NCI-H748 (cell line): Measurements from ENCODE around the gene TMEM178B.
"Not testable (repeated sequence)": the region's sequence is repeated elsewhere in the genome, so short reads cannot be mapped to it uniquely, and the experiment has no call there.

Experiments used
- DNase-seq: peaks from one replicate; lab custom pipeline; 2025; ENCODE audit not compliant: unreplicated experiment; lab: John Stamatoyannopoulos, UW

TMEM178B gene

DNA sequence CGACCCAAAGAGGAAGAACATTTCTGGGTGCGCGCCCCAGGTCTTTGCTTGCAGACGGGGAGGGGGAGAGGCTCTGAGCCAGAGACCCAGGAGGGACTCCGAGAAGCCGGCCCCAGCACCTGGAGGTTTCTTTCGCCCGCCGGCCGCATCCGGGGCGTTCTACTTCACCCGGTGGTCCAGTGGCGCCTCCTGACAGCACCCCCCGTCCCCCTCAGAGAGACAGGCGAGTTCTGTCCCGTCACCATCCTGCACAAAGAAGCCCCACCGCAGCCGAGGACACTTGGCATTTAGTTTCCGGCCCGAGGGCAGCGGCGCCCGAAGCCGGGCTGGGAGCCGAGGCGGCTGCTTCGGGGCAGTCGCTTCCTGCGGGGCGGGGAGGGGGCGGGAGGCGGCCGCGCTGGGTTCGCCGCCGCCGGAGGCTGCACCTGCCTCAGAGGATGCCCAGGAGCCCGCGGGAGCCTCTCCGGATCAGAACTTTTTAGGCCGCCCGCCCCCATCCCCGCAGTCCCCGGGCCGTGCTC lies at the start of gene TMEM178B:
TMEM178B (plus strand) TSS at position 424 of the 521 bp plus-strand sequence.
- DNase-seq = peak; percentile 70

DNA sequence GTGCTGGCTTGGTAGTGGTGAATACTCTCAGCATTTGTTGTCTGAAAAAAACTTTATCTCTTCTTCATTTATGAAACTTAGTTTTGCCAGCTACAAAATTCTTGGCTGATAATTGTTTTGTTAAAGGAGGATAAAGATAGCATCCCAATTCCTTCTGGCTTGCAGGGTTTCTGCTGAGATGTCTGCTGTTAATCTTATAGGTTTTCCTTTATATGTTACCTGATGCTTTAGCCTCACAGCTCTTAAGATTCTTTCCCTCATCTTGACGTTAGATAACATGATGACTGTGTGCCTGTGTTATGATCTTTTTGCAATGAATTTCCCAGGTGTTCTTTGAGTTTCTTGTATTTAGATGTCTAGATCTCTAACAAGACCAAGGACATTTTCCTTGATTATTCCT lies 49.2 kb upstream of the TMEM178B start:
- DNase-seq = no peak

DNA sequence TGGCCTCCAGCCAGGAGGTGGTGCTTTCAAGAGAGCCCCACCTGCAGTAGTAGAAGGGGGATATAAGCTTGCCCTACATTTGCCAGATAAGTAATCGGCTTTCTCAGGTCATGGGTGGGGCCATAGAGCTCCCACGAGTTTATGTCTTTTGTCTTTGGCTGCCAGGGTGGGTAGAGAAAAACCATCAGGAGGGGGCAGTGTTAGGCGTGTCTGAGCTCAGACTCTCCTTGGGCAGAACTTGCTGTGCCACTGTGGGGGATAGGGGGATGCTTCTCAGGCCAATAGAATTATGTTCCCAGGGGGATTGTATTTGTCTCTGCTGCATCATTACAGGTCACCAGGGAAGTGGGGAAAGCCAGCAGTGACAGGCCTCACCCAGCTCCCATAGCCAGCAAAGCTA lies 46.8 kb upstream of the TMEM178B start:
- peak; percentile 56 for DNase-seq

DNA sequence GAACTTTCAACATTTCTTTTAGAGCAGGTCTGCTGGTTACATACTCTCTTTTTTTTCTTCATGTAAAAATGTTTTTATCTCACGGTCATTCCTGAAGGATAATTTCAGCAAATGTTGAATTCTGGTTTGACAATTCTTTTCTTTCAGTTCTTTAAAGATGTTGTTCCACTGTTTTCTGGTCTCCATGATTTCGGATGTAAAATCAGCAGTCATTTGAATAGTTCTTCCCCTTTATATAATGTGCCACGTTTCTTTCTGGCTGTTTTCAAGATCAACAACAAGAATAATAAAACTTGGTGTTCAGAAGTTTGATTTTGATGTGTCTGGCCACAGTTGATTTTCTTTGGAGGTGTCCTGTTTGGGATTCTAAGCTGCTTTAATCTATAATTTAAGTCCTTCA lies 45.1 kb upstream of the TMEM178B start:
- no peak for DNase-seq

DNA sequence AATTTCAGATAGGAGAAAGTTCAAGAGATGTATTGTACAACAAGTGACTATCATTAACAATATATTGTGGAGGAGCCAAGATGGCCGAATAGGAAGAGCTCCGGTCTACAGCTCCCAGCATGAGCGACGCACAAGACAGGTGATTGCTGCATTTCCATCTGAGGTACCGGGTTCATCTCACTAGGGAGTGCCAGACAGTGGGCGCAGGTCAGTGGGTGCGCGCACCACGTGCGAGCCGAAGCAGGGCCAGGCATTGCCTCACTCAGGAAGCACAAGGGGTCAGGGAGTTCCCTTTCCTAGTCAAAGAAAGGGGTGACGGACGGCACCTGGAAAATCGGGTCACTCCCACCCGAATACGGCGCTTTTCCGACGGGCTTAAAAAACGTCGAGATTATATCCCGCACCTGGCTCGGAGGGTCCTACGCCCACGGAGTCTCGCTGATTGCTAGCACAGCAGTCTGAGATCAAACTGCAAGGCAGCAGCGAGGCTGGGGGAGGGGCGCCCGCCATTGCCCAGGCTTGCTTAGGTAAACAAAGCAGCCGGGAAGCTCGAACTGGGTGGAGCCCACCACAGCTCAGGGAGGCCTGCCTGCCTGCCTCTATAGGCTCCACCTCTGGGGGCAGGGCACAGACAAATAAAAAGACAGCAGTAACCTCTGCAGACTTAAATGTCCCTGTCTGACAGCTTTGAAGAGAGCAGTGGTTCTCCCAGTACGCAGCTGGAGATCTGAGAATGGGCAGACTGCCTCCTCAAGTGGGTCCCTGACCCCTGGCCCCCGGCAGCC lies 41.1 kb upstream of the TMEM178B start:
- DNase-seq = peak; percentile 78

DNA sequence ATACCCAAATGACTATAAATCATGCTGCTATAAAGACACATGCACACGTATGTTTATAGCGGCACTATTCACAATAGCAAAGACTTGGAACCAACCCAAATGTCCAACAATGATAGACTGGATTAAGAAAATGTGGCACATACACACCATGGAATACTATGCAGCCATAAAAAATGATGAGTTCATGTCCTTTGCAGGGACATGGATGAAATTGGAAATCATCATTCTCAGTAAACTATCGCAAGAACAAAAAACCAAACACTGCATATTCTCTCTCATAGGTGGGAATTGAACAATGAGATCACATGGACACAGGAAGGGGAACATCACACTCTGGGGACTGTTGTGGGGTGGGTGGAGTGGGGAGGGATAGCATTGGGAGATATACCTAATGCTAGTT lies 35.8 kb upstream of the TMEM178B start:
- DNase-seq = not testable (repeated sequence)

DNA sequence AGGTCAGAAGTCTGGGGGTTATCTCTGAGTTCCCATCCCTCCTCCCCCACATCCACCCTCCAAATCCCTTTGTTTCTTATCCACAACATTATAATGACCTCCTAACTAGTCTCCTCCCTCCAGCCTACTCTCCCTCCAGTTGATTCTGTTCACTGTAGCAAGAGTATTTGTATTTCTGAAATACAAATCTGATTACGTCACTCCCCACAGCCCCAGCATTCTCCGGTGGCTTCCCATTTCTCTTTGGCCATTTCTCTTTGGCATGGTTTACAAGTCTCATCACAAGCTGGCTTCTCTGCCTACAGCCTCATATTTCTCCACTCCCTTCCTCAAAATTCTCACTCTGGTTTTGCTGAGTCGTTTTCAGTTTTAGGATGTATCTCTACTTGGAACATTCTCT lies 34.5 kb upstream of the TMEM178B start:
- no peak for DNase-seq

DNA sequence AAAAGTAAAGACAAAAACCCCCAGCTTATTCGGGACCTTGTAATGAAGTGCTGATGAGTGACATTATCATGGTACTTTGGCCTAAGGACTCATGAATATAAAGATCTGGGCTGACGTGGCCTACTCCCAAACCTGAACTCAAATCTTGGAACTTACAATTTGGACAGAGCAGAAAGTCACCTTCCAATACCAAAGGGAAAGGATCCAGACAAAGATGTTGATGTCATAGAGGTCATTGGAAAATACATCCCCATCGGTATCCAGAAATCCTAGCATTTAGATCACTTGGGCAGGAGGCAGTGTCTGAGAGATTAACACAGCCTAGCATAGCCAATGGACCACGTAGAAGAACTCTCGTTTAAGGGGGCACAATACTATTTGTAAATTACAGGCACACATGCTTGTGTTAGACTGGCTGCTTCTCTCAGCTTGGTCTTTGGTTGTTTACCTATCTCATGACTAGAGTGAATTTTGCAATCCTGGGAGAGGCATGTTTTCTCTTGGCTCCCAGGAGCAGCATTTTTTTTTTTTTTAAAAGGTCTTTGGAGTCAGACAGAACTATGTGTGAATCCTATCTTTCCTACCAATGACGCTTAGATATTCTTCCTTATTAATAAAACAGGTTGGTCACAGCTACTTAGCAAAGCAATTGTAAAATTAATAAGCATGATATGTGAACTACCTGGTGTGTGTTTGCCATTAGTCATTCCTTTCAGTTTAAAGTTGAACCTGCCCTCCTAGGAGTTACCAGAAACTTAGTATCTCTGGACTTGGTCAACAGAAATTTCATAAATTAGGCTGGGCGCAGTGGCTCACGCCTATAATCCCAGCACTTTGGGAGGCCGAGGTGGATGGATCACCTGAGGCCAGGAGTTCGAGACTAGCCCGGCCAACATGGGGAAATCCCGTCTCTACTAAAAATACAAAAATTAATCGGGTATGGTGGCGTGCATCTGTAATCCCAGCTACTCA lies 31.4 kb upstream of the TMEM178B start:
- DNase-seq = no peak

DNA sequence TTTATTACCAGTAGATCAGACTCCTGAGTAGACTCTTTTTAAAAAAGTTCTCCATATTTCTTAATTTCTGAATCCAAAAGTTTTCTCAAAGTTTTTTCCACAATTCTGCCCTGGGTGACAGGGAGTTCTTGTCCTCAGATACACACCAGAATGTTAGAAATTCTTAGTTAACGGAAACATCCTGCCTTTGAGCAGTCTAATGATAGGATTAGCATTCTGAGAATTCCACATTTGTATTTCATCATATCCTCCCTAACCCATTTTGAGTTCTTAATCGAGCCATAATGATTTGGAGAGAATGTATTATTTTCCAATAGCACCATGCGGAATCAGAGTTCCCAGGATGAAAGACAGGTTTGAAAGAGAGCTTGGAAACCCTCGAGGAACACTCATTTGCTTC lies 30.2 kb upstream of the TMEM178B start:
- DNase-seq = no peak

DNA sequence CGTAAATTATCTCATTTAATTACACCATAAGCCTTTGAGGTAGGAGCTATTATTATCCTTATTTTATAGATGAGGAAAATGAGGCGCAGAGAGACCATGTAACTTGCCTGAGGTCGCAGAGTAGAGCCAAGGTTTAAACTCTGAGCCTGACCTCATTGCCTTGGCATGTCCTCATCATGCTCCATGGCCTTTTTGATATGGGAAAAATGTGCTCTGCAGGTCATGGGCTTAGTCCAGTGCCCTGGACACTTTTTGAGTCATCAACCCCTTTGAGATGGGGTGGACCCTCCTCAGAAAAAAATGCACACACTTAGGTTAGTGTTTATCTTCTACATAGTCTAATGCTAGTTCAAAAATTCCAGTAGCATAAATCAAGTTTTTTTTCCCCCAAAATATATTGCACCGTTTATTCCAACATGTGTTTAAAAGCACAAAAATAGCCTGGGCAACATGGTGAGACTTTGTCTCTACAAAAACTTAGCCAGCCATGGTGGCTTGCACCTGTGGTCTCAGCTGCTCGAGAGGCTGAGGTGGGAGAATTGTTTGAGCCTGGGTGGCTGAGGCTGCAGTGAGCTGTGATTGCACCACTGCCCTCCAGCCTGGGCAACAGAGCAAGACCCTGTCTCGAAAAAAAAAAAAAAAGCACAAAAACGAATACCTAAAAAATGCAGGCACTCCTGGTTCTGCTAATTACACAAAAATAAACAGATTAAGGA lies 28.6 kb upstream of the TMEM178B start:
- no peak for DNase-seq

DNA sequence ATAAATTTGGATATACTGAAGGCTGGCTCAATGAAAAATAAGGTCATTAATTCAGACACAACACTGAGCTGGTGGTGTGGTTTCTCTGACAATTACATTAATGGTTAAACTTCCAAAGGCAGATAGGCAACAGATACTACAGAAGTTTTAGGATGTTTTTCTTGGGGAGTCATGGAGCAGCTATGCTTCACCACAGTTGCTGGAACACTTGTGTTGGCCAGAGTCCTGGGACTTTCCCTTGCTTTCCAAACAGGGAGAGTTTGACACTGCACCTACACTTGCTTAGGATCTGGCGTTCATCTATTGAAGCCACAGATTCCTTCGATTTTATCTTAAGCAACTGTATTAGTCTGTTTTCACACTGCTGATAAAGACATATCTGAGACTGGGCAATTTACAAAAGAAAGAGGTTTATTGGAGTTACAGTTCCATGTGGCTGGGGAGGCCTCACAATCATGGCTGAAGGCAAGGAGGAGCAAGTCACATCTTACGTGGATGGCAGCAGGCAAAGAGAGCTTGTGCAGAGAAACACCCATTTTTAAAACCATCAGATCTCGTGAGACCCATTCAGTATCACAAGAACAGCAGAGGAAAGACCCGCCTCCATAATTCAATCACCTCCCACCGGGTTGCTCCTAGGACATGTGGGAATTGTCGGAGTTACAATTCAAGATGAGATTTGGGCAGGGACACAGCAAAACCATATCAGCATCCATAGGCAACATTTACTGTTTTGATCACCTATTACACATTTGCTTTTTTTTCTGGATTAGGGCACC lies 27.8 kb upstream of the TMEM178B start:
- no peak for DNase-seq

DNA sequence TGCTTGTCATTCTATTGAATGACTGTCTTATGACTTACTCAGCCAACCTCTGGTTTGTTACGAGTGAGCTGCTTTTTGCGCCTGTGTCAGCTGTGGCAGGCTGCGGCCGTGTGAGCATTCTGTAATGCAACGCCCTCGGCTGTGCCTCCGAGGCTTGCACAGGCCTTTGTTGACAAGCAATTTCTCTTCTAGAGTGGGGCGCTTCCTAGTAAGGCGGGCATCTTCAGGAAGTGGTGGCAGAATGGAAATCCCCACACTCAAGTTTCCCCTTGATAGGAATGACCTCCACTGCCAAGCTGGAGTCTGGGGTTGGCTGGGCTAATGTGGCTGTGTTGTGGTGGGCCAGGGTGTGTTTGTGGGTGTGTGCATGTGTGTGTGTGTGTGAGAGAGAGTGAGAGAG lies 20.2 kb upstream of the TMEM178B start:
- DNase-seq = no peak

DNA sequence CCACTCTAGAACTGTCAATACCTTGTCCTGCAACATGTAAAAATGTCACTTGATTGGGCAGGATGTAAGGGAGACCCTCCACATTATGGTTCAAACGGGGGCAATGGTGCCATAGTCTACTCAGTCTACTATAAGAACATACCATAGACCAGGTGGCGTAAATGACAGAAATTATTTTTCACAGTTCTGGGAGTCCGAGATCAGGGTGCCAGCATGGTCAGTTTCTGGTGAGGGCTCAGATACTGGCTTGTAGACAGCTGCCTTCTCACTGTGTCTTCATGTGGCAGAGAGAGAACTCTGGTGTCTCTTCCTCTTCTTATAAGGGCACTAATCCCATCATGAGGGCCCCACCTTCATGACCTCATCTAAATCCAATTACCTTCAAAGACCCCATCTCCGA lies 18.7 kb upstream of the TMEM178B start:
- no peak for DNase-seq

DNA sequence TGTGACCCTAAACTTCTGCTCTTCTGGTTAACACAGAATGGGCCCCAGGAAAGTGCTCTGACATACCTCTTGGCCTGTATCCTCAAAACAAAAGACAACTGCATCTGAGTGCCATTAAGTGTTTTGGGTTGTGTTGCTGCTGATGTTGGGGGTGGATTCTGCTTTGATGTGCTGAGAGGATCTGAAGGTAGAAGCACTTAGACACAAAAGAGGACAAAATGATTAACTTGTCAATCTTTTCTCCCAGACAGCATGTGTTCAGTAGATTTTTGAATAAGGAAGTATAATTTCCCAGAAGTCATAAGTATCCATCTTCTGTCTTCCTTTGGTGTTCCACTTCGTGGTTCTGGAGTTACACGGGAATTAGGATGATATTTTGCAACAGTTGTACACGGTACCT lies 16.1 kb upstream of the TMEM178B start:
- DNase-seq = no peak

DNA sequence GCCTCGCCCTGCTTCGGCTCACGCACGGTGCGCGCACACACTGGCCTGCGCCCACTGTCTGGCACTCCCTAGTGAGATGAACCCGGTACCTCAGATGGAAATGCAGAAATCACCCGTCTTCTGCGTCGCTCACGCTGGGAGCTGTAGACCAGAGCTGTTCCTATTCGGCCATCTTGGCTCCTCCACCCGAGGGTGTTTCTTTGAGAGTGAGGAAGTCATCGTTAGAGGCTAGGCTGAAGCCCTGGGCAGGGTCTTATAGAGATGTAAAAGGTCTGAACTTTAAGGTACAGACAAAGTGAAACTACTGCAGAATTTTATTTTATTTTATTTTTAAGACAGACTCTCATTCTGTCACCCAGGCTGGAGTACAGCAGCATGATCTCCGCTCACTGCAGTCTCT lies 6.0 kb upstream of the TMEM178B start:
- DNase-seq = peak; percentile 62

DNA sequence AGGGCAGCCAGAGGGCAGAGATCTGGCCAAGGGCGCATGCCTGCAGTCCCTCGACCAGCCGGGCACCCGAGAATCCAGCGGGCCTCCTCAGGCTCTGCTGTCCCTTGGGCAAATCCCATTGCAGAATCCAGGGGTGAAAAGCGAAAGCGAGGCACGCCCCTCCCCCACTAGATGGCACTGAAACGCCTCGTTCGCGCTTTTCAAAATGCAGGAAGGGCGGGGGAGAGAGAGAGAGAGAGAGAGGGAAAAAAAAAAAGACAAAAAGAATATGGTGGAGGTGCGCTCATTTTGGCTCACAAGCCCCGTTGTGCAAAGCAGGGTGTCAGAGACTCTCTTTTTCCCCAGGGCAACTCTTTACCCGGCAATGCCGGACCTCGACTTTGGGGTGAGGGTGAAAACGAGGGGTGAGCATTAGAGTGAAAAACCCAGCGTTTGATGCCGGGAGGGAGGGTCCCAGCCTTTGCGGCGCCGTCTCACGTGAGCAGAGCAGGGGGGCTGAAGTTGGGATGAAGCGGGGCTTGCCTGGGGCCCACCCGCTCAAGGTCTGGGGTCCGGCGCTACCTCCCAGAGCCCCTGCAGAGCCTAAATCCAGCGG lies 2.5 kb upstream of the TMEM178B start:
- peak; percentile 92 for DNase-seq

DNA sequence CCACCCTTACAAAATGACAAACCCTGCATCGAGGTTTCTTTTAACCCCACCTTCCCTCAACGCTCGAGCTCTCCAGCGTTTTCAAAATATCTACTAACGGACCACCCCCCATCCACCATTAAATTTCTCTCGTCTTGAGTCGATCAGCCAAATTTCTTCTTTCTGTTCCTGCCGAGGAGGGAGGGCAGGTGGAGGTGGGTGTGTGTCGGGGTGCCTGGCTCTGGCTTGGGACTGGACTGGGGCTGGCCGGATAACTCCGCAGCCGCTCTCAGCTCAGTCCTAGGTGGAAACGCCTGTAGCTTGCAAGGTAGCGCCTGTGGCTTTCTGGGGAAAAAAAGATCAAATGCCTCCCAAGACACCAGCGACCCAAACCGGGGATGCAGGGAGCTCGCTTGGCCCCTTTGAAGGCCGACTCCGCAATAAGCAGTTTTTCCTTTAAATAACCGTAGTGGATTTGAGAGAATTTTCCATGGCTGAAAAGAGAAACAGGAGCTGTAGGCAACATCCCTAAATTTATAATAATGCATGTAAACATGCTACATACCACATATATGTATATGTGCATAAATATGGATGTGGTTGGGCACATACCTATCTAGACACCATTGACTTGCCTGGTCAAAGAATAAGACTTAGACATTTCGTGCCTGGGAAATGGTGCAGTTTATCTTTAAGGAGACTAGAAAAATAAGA lies 1.9 kb upstream of the TMEM178B start:
- DNase-seq = peak; percentile 69

DNA sequence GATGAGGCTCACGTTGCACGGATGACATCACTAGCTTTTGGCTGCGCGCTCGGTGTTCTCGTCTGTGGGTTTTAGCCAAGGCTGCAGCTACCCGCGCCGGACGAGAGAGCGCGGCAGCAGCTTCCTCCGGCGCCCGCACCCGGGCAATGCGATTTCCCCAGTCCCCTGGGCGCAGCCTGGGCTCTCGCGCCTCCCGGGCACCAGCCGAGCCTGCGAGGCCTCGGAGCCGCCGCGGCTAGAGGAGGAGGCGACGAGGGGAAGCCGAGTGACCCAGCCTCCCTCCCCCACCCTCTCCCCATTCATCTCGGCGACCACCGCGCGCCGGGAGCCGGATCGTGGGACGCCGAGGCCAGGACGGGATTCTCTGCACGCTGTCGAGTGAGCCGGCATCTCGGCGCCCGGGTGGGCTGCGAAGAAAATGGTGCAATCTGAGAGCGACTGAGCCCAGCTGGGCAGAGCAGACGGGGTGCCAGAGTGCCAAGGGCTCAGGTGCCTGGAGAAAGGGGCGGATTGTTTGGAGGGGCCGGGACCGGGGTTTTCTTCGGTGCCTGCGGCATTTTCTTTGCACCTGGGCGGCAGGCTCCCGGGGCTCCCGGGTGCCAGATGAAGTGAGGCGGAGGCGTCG lies 1.2 kb upstream of the TMEM178B start:
- peak; percentile 92 for DNase-seq

DNA sequence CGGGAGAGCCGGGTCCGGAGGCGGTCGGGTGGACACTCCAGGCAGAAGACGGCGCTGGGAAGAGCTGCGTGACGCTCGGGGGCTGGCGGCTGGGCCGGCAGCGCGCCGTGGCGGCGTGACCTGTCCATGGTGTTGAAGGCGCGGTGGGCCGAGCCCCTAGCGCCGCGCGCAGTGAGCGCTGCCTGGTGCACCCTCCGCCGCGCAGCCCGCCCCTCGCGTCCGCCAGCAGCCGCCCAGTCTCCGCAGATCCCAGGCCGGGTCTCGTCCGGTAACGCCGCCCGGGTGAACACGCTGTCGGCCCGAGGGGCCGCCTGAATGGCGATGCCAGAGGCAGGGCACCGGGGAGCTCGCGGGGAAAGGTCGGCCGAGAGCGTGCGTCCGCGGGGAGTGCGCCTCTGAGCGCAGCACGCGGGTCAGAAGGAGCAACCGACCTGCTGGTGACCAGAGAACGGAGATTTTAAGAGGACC lies 657 bp upstream of the TMEM178B start:
- DNase-seq = peak; percentile 72
